Mucosa of descending colon (tissue), 3 donors: ENCODE measurements around the gene GPR158. TPM values are rescaled to one million over a fixed set of nuclear protein-coding genes. Genes with fewer than 3 reads are reported as not detected.

Experiments
- ATAC-seq: fragments of 200-7000 bp; cut with Tn5 transposase; one replicate; pipeline ENCODE4 v1.9.1; 2020; ENCODE audit warnings: mild to moderate bottlenecking, moderate library complexity
- DNase-seq, 3 donors: peaks; one replicate each; pipeline ENCODE4 v3.0.0-alpha.2; 2020
- H3K36me3 ChIP-seq: fragments of 200-600 bp; one replicate; pipeline ENCODE4 v1.8.0; 2021; ENCODE audit warnings: low read depth, mild to moderate bottlenecking
- H3K4me1 ChIP-seq: fragments of 200-600 bp; one replicate; pipeline ENCODE4 v1.8.0; 2021; ENCODE audit warnings: low read depth, mild to moderate bottlenecking
- H3K4me3 ChIP-seq: fragments of 200-600 bp; one replicate; pipeline ENCODE4 v1.8.0; 2021; ENCODE audit warnings: mild to moderate bottlenecking
- H3K9me3 ChIP-seq: fragments of 200-600 bp; one replicate; pipeline ENCODE4 v1.8.0; 2021; ENCODE audit warnings: mild to moderate bottlenecking
- intact Hi-C, 2 donors: fragments of 100-400 bp; cut with DNase I in 1 of 2; cut with micrococcal nuclease in 1 of 2; formaldehyde crosslinking; loops; one replicate each; pipeline versions ENCODE4 v1.11.0 to v1.11.1; 2022; cut with DNase I, micrococcal nuclease
- total RNA-seq, 3 donors: library from RNA; stranded (reverse); fragmentation: NEBNext Ultra II Directional in 2 of 3; extraction: Animal tissue kit (Norgen Biotek cat#: 25700) in 2 of 3; gene quantifications; one replicate each; pipeline versions ENCODE4 v1.2.1 to v1.2.4, GENCODE V29; 2021 to 2023
- TF ChIP-seq, protein P1 (sequence below): fragments of 200-600 bp; IDR thresholded peaks from one replicate; pipeline ENCODE4 v1.8.0; 2022; ENCODE audit warnings: antibody characterized with exemption, mild to moderate bottlenecking
- donor health status: DM: no; HTN: no; CAD: no; lungs with moderate emphysema.
- donor health status: DM: no; HTN: no; CAD: no.
- donor health status: DM: no; HTN: yes; CAD: no.

The GPR158 gene
- total RNA-seq, 3 donors from 2014 or later, result 0.20 to 0.51 (median 0.24) TPM

DNA sequence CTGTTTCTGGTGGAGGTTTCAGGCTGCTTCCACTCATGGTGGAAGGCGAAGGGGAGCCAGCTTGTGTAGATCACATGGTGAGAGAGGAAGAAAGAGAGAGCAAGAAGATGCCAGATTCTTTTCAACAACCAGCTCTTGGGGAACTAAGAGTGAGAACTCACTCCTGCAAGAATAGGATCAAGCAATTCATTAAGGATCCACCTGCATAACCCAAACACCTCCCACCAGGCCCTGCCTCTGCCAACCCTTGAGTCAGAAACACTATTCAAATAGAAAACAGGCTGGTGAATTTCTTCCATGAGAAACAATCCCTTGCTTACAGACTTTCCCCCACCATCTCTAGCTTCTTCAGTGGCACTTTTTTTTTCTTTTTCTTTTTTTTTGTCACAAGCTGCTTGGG is 317.2 kb downstream of the GPR158 start:
- Histone ChIP-seq H3K36me3 (no peaks in the 10 kb centered on the region), H3K4me1 (no peaks in the 10 kb centered on the region), H3K9me3 (no peaks in the 10 kb centered on the region), H3K4me3 (no peak overlapping the region)
- intact Hi-C loops, result no loop called here
- DNase-seq, result no peak
- ATAC-seq, result no peak
- TF ChIP-seq, protein P1, sequence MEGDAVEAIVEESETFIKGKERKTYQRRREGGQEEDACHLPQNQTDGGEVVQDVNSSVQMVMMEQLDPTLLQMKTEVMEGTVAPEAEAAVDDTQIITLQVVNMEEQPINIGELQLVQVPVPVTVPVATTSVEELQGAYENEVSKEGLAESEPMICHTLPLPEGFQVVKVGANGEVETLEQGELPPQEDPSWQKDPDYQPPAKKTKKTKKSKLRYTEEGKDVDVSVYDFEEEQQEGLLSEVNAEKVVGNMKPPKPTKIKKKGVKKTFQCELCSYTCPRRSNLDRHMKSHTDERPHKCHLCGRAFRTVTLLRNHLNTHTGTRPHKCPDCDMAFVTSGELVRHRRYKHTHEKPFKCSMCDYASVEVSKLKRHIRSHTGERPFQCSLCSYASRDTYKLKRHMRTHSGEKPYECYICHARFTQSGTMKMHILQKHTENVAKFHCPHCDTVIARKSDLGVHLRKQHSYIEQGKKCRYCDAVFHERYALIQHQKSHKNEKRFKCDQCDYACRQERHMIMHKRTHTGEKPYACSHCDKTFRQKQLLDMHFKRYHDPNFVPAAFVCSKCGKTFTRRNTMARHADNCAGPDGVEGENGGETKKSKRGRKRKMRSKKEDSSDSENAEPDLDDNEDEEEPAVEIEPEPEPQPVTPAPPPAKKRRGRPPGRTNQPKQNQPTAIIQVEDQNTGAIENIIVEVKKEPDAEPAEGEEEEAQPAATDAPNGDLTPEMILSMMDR, result no peak

DNA sequence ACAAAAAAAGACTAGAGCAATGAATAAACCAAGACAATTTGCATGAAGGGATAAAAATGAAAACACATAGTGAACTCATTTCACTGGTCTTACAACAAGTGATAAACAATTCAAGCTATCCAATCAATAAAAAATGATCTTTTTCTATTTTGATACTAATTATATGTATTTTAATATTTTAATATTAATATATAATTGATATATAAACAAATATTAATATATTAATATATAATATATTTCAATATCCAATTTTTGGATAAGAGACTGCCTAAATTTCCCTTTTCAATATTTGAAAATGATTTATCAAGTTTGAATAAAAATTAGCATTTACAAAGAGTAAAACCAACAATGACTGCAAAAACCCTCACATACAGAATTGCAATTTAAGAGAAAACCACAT is 317.9 kb downstream of the GPR158 start:
- DNase-seq (no peak), ATAC-seq (no peak)
- H3K4me1 ChIP-seq, result no peaks in the 10 kb centered on the region
- intact Hi-C loops, result no loop called here
- TF ChIP-seq, protein P1, result no peak
- no peak overlapping the region for H3K4me3 ChIP-seq
- H3K9me3 ChIP-seq, result no peaks in the 10 kb centered on the region
- H3K36me3 ChIP-seq, result no peaks in the 10 kb centered on the region

DNA sequence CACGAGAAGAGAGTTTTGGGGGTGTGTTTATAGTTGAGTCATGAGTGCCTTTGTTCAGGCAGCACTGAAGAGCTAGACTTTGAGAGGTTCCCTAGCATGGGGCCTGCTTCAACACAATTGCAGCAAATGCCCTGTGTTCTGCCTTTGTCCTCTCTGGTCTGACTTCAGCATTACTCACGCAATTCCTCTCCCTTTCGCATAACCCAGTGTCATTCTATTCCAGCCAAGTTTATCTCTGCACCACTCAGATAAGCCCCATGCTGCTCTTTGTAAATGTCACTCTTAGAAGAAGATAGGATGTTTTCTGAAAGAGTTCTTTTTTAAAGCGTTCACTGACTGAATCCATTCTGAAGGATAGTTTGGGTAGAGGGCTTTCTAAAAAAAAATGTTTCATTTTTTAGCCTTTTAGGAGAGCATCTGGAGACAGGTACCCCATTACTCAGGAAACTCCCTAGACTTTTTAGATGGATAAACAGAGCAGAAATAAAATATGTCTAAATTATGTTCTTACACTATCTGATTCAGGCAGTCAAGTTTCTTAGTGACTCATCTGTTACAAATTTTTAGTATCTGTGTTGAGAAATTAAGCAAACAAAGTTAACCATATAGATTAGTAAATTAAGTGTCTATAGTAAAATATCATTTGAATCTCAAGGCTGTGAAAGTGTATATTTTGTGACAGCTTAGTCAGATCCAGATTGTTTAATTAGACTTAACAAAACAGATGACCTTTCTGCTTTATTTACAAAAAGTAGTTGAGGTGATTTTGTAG is 318.5 kb downstream of the GPR158 start:
- no peak for ATAC-seq
- intact Hi-C loops, result no loop called here
- no peaks in the 10 kb centered on the region for H3K36me3 ChIP-seq
- no peak for DNase-seq
- H3K4me3 ChIP-seq, result no peak overlapping the region
- no peaks in the 10 kb centered on the region for H3K9me3 ChIP-seq
- TF ChIP-seq, protein P1, result no peak
- H3K4me1 ChIP-seq, result no peaks in the 10 kb centered on the region

DNA sequence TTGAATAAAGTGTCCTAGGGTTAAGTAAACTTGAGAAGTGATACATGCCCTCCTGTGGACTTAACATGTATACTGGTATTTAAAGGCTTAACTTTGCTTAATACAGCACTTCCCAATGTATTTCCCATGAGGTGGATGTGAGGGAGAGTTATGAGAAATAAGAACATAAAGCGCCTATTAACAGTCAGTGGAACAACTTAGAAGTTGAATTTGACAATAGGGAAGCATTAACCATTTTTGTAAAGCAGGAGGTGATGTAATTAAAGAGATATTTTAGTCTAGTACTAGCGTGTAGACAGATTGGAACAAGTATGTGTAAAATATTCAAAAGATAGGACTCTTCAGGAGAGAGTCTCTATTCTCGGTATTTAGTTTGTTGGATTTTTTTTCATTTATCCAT is 322.4 kb downstream of the GPR158 start:
- intact Hi-C loops, result no loop called here
- Histone ChIP-seq H3K9me3 (no peaks in the 10 kb centered on the region), H3K4me1 (no peaks in the 10 kb centered on the region), H3K4me3 (no peak overlapping the region), H3K36me3 (no peaks in the 10 kb centered on the region)
- TF ChIP-seq, protein P1, result no peak
- no peak for ATAC-seq
- DNase-seq, result no peak

DNA sequence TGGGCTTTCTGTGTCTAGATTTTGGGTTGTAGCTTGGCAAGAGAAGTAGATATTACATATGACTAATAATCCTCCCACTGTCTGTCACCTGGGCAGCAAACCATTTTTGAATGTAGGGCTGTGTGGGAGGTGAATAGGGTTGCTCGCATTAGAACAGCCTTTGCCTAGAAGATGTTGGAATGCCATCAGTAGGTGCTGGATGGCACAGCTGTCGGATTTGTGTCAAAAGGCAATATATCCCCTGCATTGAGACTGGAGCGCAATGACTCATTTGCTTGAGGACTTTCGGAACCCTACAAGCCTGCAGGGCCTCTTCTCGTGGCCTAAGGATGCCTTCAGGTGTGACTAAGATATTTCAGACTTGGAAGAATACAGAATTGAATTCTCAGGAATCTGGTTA is 323.8 kb downstream of the GPR158 start:
- no peak for ATAC-seq
- no peak overlapping the region for H3K4me3 ChIP-seq

More for the DNA sequence above, 323.8 kb downstream of the GPR158 start:
- Histone ChIP-seq H3K9me3 (no peaks in the 10 kb centered on the region), H3K4me1 (no peaks in the 10 kb centered on the region), H3K36me3 (no peaks in the 10 kb centered on the region)
- intact Hi-C loops, result no loop called here
- no peak for DNase-seq
- TF ChIP-seq, protein P1, result no peak
